OCI-LY7 (cell line): ENCODE data around the gene DRAM2.

ENCODE experiments used
- EZH2phosphoT487 ChIP-seq: fragments of 200-600 bp; sonication (generic); IDR thresholded peaks from 2 replicates; pipeline ENCODE4 v1.6.1; 2018; ENCODE audit warnings: low read depth, borderline replicate concordance, mild to moderate bottlenecking, mixed run types, antibody characterized with exemption, low read length, moderate library complexity, mixed read lengths
- TF ChIP-seq, protein P1 (sequence below): fragments of 200-600 bp; sonication (generic); conservative IDR thresholded peaks from 2 replicates; pipeline ENCODE4 v1.5.1; 2014; ENCODE audit warnings: mild to moderate bottlenecking, antibody characterized with exemption, low read length, moderate library complexity, mixed read lengths

DNA sequence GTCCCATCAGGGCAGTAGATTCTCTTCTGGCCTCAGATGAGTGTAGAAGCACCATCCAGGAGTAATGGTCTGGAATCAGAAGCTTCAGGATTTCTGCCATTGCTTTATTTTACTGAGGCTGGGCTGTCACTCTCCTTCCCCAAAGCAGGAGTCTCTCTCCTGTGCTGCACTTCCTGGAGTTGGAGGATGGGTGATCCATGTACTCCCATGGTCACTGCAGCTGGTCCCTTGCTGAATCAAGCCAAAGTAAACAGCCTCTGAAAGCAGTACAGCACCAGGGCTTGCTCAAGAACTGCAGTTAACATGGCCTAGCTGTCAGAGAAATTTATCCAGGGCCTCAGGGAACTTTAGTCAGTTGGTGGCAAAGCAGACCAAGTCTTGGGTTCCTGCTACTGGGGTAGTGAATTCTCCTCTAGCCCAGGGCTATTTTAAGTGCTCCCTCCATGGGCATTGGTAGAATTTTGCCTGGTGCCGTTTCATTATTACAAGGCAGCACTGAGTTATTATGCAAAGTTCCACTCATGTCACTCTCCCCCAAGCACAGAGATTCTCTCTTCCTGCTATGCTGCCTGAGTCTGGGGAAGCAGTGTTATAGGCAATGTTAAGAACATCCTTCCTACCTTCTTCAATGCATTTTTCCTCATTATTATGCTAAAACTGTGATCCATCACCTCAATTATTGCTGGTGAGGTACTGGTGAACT is 29.5 kb downstream of the DRAM2 start:
- TF ChIP-seq, protein P1, sequence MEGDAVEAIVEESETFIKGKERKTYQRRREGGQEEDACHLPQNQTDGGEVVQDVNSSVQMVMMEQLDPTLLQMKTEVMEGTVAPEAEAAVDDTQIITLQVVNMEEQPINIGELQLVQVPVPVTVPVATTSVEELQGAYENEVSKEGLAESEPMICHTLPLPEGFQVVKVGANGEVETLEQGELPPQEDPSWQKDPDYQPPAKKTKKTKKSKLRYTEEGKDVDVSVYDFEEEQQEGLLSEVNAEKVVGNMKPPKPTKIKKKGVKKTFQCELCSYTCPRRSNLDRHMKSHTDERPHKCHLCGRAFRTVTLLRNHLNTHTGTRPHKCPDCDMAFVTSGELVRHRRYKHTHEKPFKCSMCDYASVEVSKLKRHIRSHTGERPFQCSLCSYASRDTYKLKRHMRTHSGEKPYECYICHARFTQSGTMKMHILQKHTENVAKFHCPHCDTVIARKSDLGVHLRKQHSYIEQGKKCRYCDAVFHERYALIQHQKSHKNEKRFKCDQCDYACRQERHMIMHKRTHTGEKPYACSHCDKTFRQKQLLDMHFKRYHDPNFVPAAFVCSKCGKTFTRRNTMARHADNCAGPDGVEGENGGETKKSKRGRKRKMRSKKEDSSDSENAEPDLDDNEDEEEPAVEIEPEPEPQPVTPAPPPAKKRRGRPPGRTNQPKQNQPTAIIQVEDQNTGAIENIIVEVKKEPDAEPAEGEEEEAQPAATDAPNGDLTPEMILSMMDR, result no peak
- no peak for TF ChIP-seq EZH2phosphoT487
